ENCODE results near the gene PCDHGA7.
A peak's percentile ranks its signal among the peaks of the same experiment; 100 is the strongest.
"Not testable (repeated sequence)": the region's sequence is repeated elsewhere in the genome, so short reads cannot be mapped to it uniquely, and the experiment has no call there.

The PCDHGA7 gene

DNA sequence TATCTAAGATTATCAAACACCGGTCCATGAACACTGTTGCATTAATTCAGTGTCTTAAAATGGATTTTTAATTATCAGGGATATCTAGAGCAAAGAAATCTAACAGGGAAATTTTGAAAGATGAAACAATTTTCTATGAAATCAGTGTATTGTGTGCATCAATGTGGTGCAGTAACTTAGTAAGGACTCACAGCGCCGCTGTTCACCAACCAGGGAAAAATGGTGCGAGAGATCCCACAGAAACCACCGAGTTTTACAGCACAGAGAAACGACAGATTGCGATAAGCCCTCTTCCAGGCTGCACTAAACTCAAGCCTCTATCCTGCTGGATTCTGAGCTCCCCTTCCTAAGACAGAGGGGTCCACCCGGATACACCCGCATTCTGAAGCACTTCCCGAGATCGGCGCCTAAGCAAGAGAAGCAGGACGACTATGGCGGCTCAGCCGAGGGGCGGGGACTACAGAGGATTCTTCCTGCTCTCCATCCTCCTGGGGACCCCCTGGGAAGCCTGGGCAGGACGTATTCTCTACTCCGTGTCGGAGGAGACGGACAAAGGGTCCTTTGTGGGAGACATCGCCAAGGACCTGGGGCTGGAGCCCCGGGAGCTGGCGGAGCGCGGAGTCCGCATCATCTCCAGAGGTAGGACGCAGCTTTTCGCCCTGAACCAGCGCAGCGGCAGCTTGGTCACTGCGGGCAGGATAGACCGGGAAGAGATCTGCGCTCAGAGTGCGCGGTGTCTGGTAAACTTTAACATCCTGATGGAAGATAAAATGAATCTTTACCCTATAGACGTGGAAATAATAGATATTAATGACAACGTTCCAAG is at the start of gene PCDHGA7:
Gene PCDHGA7, plus strand, starts transcription at position 274 of the 826 bp plus-strand sequence. Its CDS starts 158 bp downstream, at position 432.
- DNase-seq = no peak

- no peak for DNase-seq
Observed at GRCh38 chr5:141338538-141339306, 43.8 kb upstream of the PCDHGA7 start, which contains the start of gene PCDHGA2. Gene PCDHGA2, plus strand, starts transcription at chr5:141338760.

DNA sequence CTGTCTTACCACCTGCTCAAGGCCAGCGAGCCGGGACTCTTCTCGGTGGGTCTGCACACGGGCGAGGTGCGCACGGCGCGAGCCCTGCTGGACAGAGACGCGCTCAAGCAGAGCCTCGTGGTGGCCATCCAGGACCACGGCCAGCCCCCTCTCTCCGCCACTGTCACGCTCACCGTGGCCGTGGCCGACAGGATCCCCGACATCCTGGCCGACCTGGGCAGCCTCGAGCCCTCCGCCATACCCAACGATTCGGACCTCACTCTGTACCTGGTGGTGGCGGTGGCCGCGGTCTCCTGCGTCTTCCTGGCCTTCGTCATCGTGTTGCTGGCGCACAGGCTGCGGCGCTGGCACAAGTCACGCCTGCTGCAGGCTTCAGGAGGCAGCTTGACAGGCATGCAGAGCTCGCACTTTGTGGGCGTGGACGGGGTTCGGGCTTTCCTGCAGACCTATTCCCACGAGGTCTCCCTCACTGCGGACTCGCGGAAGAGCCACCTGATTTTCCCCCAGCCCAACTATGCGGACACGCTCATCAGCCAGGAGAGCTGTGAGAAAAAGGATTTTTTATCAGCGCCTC is 41.7 kb upstream of the PCDHGA7 start:
- not testable (repeated sequence) for DNase-seq

DNA sequence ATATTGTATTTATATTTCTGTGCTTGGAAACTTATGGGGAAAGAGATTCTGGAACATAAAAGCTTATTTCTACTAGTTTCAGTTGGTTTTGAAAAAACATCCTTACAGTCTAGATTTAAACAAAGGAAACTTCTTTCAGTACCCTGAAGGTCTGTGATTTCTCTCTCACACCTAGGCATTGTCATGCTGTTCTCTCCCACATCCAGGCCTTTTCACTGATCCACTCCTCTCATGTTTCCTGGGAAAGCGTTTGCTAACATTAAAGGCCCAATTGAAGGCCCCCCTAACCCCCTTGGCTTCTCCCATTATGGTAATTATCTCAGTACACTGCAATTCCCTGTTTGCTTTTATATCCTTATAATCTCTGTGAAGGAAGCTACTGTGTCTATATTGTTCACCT is 39.8 kb upstream of the PCDHGA7 start:
- no peak for DNase-seq

DNA sequence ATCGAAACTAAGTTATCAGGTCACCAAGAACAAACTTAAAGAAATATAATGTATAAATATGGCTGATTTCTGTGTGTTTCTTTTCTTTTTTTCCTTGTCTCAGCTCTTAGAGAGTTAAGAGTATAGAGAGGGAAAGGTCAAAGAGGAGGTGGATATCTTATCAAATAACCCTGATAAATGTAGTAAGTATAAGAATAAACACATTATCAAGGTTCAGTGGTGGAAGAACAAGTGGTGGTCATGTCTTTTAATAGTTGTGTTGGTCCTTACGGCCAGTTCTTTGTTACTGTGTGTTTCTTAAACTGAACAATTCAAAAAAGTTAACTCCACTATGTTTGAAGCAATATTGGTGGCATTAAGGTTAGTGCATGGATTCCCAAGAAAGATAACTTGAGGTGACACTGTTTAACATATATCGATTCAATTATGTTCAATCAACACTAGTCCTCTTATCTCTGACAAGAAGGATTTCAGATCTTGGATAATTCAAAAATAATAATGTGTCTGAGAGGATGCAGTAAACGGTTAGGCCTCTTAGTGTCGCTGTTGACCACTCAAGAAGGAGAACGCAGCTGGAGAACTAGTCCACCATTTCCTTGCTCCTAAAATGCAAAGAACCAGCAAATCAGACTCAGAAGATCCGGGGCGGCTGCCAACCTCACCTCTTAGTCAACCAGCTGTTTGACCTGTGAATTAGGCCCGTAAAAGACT is 39.1 kb upstream of the PCDHGA7 start, which contains the start of gene PCDHGA3:
Gene PCDHGA3, plus strand, starts transcription at position 588 of the 711 bp plus-strand sequence. CDS start 205 bp downstream, outside the sequence.
- DNase-seq = no peak

DNA sequence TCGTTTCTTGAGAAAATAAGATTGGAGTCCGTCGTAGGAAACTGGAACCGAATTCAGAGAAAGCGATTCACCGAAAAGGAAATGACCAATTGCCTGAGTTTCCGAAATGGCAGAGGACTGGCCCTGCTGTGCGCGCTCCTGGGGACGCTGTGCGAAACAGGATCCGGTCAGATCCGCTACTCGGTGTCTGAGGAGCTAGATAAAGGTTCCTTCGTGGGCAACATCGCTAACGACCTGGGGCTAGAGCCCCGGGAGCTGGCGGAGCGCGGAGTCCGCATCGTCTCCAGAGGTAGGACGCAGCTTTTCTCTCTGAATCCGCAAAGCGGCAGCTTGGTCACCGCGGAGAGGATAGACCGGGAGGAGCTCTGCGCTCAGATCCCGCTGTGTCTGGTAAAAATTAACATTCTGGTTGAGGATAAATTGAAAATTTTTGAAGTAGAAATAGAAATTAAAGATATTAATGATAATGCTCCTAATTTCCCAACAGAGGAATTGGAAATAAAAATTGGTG is 38.5 kb upstream of the PCDHGA7 start:
- no peak for DNase-seq

DNA sequence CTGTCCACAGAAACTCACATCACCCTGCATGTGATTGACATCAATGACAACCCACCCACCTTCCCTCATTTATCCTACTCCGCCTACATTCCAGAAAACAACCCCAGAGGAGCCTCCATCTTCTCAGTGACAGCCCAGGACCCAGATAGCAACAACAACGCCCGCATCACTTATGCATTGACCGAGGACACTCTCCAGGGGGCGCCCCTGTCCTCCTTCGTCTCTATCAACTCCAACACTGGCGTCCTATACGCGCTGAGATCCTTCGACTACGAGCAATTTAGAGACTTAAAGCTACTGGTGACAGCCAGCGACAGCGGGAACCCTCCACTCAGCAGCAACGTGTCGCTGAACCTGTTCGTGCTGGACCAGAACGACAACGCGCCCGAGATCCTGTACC is 37.2 kb upstream of the PCDHGA7 start:
- no peak for DNase-seq

- DNase-seq = not testable (repeated sequence)
Observed at GRCh38 chr5:141346017-141346416, 36.5 kb upstream of the PCDHGA7 start.

- DNase-seq = peak; percentile 87
Observed at GRCh38 chr5:141349917-141350619, 32.5 kb upstream of the PCDHGA7 start, which contains the start of gene PCDHGB1. Gene PCDHGB1, plus strand, starts transcription at chr5:141350099. Its CDS starts 162 bp downstream, at chr5:141350261.

GRCh38 chr5:141351591-141351990 is 31.0 kb upstream of the PCDHGA7 start:
- no peak for DNase-seq

- no peak for DNase-seq
Observed at GRCh38 chr5:141354900-141355469, 27.6 kb upstream of the PCDHGA7 start, which contains the start of gene PCDHGA4. Gene PCDHGA4, plus strand, starts transcription at chr5:141355021. Its CDS starts 87 bp downstream, at chr5:141355108.

DNA sequence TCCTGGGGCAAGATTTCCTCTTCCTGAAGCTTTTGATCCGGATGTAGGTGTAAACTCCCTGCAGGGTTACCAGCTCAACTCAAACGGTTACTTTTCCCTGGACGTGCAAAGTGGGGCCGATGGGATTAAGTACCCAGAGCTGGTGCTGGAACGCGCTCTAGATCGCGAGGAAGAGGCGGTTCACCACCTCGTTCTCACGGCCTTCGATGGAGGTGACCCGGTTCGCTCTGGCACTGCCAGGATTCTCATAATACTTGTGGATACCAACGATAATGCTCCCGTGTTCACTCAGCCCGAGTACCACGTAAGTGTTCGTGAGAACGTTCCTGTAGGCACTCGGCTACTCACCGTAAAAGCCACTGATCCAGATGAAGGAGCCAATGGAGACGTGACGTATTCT is 26.9 kb upstream of the PCDHGA7 start:
- no peak for DNase-seq

DNA sequence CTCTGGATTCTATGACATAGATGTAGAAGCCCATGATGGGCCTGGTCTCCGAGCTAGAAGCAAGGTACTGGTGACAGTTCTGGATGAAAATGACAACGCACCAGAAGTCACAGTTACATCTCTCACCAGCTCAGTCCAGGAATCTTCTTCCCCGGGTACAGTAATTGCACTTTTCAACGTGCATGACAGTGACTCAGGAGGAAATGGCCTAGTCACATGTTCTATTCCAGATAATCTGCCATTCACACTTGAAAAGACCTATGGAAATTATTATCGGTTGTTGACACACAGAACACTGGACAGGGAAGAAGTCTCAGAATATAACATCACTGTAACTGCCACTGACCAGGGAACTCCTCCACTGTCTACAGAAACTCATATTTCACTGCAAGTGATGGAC is 26.4 kb upstream of the PCDHGA7 start:
- no peak for DNase-seq

- DNase-seq = no peak
Observed at GRCh38 chr5:141356950-141357349, 25.6 kb upstream of the PCDHGA7 start.

GRCh38 chr5:141359790-141360426 is 22.6 kb upstream of the PCDHGA7 start, which contains the start of gene PCDHGB2:
Gene PCDHGB2, plus strand, starts transcription at chr5:141359994. Its CDS starts 142 bp downstream, at chr5:141360136.
- no peak for DNase-seq

DNA sequence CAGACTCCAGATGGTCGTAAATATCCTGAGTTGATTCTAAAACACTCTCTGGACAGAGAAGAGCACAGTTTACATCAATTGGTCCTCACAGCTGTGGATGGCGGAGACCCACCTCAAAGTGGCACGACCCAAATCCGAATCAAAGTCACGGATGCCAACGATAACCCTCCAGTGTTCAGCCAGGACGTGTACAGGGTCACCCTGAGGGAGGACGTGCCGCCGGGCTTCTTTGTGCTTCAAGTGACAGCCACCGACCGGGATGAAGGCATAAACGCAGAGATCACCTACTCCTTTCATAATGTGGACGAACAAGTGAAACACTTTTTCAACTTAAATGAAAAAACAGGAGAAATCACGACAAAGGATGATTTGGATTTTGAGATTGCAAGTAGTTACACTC is 21.9 kb upstream of the PCDHGA7 start:
- no peak for DNase-seq

DNA sequence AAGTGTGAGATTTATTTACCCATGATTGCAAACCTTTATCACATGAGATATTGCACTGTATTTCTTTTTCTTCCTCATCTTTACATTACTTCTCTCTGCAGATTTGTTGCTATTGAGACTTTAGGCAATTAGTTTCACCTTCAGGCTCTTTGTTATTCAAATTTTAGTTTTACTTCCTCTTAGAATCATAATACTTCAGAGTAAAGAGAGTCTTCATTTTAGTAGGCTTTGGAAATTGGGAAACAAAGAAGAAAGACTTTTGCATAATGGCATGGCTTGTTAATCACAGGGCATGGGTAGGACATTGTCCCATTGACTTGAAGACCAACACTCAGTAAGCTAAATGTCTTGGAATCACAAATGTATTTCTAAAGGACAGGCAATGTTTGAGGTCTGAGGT is 19.8 kb upstream of the PCDHGA7 start:
- no peak for DNase-seq

- no peak for DNase-seq
Observed at GRCh38 chr5:141363952-141364660, 18.4 kb upstream of the PCDHGA7 start, which contains the start of gene PCDHGA5. Gene PCDHGA5, plus strand, starts transcription at chr5:141364162. Its CDS starts 169 bp downstream, at chr5:141364331.

DNA sequence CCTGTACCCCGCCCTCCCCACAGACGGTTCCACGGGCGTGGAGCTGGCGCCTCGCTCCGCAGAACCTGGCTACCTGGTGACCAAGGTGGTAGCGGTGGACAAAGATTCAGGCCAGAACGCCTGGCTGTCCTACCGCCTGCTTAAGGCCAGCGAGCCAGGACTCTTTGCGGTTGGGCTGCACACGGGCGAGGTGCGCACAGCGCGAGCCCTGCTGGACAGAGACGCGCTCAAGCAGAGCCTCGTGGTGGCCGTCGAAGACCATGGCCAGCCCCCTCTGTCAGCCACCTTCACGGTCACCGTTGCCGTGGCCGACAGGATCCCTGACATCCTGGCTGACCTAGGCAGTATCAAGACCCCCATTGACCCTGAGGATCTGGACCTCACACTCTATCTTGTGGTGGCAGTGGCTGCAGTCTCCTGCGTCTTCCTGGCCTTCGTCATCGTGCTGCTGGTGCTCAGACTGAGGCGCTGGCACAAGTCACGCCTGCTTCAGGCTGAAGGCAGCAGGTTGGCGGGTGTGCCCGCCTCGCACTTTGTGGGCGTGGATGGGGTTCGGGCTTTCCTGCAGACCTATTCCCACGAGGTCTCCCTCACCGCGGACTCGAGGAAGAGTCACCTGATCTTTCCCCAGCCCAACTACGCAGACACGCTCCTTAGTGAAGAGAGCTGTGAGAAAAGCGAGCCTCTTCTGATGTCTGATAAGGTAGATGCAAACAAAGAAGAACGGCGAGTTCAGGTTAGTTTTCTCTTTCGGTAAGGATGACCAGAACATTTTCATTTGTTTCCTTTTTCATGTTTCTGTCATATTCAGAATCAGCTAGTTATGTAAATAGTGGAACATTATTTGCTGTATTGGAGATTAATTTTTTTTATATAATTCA is 16.3 kb upstream of the PCDHGA7 start:
- DNase-seq = no peak
